ENCODE data around the gene PCDHA4.
"Not testable (repeated sequence)": the region's sequence is repeated elsewhere in the genome, so short reads cannot be mapped to it uniquely, and the experiment has no call there.

Gene PCDHA4

DNA sequence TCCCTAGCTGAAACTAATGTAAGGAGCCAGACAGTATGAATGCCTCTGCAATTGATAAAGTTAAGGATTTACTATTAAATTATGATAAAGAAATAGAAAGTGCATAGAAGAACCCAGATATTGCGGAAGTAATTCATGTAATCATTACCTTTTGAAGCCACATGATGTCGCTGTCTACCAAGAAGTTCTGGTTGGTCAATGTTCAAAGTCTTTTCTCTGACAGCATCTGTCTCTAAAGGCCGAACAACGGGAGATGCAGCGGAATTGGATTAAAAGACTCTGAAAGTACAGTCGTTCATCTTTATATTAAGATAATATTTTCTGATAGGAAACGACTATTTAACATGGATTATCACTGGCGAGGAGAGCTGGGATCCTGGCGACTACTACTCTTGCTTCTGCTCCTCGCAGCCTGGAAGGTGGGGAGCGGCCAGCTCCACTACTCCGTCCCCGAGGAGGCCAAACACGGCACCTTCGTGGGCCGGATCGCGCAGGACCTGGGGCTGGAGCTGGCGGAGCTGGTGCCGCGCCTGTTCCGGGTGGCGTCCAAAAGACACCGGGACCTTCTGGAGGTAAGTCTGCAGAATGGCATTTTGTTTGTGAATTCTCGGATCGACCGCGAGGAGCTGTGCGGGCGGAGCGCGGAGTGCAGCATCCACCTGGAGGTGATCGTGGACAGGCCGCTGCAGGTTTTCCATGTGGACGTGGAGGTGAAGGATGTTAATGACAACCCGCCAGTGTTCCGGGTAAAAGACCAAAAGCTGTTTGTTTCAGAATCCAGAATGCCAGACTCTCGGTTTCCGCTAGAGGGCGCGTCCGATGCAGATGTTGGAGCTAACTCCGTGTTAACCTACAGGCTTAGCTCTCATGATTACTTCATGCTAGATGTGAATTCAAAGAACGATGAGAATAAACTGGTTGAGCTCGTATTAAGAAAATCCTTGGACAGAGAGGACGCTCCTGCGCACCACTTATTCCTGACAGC, 34.4 kb downstream of the PCDHA4 start, which contains the start of gene PCDHA8:
TSS of gene PCDHA8 (plus strand) at position 210 of the 985 bp plus-strand sequence. CDS start at position 345, 135 bp downstream.
- Histone ChIP-seq H3K9me3 (ENCODE audit: control insufficient read depth in 2 of 2, low read length in 2 of 2) (peaks cover 0 to 16% of the 10 kb centered on the region in 2 donors), H3K4me1 (ENCODE audit: control insufficient read depth, insufficient read depth, low read length) (no peaks in the 10 kb centered on the region), H3K27me3 (ENCODE audit: control insufficient read depth in 1 of 2, insufficient read depth in 2 of 2, low read length in 2 of 2) (peaks cover 0 to 2% of the 10 kb centered on the region in 2 donors), H3K27ac (ENCODE audit: low read length) (no peak within 1 kb of the TSS), H3K9ac (ENCODE audit: low read length in 2 of 2) (no peak within 1 kb of the TSS), H3K4me3 (ENCODE audit: low read length in 2 of 2) (no peak within 1 kb of the TSS), H3K36me3 (ENCODE audit: control insufficient read depth in 2 of 2, insufficient read depth in 2 of 2, low read length in 2 of 2) (no peaks in the 10 kb centered on the region)

DNA sequence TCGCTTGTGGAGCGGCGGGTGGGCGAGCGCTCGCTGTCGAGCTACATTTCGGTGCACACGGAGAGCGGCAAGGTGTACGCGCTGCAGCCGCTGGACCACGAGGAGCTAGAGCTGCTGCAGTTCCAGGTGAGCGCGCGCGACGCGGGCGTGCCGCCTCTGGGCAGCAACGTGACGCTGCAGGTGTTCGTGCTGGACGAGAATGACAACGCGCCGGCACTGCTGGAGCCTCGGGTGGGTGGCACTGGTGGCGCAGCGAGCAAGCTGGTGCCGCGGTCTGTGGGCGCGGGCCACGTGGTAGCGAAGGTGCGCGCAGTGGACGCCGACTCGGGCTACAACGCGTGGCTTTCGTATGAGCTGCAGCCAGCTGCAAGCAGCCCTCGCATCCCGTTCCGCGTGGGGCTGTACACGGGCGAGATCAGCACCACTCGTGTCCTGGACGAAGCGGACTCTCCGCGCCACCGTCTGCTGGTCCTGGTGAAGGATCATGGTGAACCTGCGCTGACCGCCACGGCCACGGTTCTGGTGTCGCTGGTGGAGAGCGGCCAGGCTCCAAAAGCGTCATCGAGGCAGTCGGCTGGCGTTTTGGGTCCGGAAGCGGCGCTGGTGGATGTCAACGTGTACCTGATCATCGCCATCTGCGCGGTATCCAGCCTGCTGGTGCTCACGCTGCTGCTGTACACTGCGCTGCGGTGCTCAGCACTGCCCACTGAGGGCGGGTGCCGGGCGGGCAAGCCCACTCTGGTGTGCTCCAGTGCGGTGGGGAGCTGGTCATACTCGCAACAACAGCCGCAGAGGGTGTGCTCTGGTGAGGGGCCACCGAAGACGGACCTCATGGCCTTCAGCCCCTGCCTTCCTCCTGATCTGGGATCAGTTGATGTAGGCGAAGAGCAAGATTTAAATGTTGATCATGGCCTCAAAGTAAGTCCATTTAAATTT, 36.2 kb downstream of the PCDHA4 start:
- Histone ChIP-seq H3K27me3 (ENCODE audit: control insufficient read depth in 1 of 2, insufficient read depth in 2 of 2, low read length in 2 of 2) (peaks cover 0 to 7% of the 10 kb centered on the region in 2 donors), H3K27ac (ENCODE audit: low read length) (no peak overlapping the region), H3K4me3 (ENCODE audit: low read length in 2 of 2) (no peak overlapping the region), H3K9ac (ENCODE audit: low read length in 2 of 2) (no peak overlapping the region), H3K36me3 (ENCODE audit: control insufficient read depth in 2 of 2, insufficient read depth in 2 of 2, low read length in 2 of 2) (no peaks in the 10 kb centered on the region), H3K9me3 (ENCODE audit: control insufficient read depth in 2 of 2, low read length in 2 of 2) (peaks cover 0 to 14% of the 10 kb centered on the region in 2 donors), H3K4me1 (ENCODE audit: control insufficient read depth, insufficient read depth, low read length) (no peaks in the 10 kb centered on the region)

DNA sequence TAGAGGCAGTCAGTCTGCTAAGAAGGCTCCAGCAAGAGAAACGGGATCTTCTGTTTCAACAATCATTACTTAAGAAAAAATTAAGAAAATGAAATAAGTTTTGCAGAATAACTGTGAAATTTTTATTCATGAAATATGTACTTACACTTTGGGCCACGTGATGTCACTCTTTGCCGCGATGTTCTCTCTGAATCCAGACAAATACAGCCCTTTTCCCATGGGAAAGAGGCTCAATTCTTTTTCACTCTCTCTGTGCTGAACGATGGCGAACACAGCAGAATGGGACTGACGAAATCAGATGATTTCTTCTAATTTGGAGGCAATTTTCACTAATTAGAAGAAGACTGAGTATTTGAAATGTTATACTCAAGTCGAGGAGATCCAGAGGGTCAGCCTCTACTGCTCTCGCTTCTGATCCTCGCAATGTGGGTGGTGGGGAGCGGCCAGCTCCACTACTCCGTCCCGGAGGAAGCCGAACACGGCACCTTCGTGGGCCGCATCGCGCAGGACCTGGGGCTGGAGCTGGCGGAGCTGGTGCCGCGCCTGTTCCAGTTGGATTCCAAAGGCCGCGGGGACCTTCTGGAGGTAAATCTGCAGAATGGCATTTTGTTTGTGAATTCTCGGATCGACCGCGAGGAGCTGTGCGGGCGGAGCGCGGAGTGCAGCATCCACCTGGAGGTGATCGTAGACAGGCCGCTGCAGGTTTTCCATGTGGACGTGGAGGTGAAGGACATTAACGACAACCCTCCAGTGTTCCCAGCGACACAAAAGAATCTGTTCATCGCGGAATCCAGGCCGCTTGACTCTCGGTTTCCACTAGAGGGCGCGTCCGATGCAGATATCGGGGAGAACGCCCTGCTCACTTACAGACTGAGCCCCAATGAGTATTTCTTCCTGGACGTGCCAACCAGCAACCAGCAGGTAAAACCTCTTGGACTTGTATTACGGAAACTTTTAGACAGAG, 41.6 kb downstream of the PCDHA4 start, which contains the start of gene PCDHA9:
TSS of gene PCDHA9 (plus strand) at position 244 of the 964 bp plus-strand sequence. CDS start at position 358, 114 bp downstream.
- not testable (repeated sequence) for H3K27ac ChIP-seq (ENCODE audit: low read length); H3K4me1 ChIP-seq (ENCODE audit: control insufficient read depth, insufficient read depth, low read length); H3K36me3 ChIP-seq (ENCODE audit: control insufficient read depth in 2 of 2, insufficient read depth in 2 of 2, low read length in 2 of 2); H3K4me3 ChIP-seq (ENCODE audit: low read length in 2 of 2); H3K9ac ChIP-seq (ENCODE audit: low read length in 2 of 2)
- peaks cover 0 to 25% of the 10 kb centered on the region in 2 donors for H3K27me3 ChIP-seq (ENCODE audit: control insufficient read depth in 1 of 2, insufficient read depth in 2 of 2, low read length in 2 of 2)
- H3K9me3 ChIP-seq (ENCODE audit: control insufficient read depth in 2 of 2, low read length in 2 of 2), result peaks cover 0 to 11% of the 10 kb centered on the region in 2 donors

DNA sequence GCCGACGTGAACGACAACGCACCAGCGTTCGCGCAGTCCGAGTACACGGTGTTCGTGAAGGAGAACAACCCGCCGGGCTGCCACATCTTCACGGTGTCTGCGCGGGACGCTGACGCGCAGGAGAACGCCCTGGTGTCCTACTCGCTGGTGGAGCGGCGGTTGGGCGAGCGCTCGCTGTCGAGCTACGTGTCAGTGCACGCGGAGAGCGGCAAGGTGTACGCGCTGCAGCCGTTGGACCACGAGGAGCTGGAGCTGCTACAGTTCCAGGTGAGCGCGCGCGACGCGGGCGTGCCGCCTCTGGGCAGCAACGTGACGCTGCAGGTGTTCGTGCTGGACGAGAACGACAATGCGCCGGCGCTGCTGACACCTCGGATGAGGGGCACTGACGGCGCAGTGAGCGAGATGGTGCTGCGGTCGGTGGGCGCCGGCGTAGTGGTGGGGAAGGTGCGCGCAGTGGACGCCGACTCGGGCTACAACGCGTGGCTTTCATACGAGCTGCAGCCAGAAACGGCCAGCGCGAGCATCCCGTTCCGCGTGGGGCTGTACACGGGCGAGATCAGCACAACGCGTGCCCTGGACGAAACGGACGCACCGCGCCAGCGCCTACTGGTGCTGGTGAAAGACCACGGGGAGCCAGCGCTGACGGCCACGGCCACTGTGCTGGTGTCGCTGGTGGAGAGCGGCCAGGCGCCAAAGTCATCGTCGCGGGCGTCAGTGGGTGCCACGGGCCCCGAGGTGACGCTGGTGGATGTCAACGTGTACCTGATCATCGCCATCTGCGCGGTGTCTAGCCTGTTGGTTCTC, 43.2 kb downstream of the PCDHA4 start:
- peaks cover 0 to 25% of the 10 kb centered on the region in 2 donors for H3K27me3 ChIP-seq (ENCODE audit: control insufficient read depth in 1 of 2, insufficient read depth in 2 of 2, low read length in 2 of 2)
- H3K36me3 ChIP-seq (ENCODE audit: control insufficient read depth in 2 of 2, insufficient read depth in 2 of 2, low read length in 2 of 2); H3K4me3 ChIP-seq (ENCODE audit: low read length in 2 of 2); H3K27ac ChIP-seq (ENCODE audit: low read length); H3K4me1 ChIP-seq (ENCODE audit: control insufficient read depth, insufficient read depth, low read length); H3K9ac ChIP-seq (ENCODE audit: low read length in 2 of 2): not testable (repeated sequence)
- H3K9me3 ChIP-seq (ENCODE audit: control insufficient read depth in 2 of 2, low read length in 2 of 2), result peaks cover 0 to 10% of the 10 kb centered on the region in 2 donors

DNA sequence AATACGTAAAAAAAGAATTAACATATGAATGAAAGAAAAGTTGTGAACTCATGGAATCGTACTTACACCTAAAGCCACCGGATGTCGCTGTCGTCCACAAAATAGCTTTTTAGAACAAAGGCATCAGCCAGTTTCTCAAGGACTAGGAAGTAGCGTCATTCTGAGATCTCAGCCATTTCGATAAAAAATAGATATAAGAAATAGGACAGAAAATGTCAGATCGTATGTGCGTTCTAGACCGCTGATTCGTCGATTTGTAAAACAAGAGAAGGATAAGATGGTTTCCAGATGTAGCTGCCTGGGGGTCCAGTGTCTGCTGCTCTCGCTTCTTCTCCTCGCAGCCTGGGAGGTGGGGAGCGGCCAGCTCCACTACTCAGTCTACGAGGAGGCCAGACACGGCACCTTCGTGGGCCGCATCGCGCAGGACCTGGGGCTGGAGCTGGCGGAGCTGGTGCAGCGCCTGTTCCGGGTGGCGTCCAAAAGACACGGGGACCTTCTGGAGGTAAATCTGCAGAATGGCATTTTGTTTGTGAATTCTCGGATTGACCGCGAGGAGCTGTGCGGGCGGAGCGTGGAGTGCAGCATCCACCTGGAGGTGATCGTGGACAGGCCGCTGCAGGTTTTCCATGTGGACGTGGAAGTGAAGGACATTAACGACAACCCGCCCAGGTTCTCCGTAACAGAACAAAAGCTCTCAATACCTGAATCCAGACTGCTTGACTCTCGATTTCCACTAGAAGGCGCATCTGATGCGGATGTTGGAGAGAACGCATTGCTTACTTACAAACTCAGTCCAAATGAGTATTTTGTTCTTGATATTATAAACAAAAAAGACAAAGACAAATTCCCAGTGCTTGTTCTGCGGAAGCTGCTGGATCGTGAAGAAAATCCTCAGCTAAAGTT, 49.2 kb downstream of the PCDHA4 start, which contains the start of gene PCDHA10:
TSS of gene PCDHA10 (plus strand) at position 126 of the 903 bp plus-strand sequence. CDS start at position 278, 152 bp downstream.
- H3K9ac ChIP-seq (ENCODE audit: low read length in 2 of 2), result no peak within 1 kb of the TSS
- H3K4me1 ChIP-seq (ENCODE audit: control insufficient read depth, insufficient read depth, low read length), result no peaks in the 10 kb centered on the region
- peaks cover 2 to 15% of the 10 kb centered on the region in 2 donors for H3K27me3 ChIP-seq (ENCODE audit: control insufficient read depth in 1 of 2, insufficient read depth in 2 of 2, low read length in 2 of 2)
- no peak within 1 kb of the TSS for H3K4me3 ChIP-seq (ENCODE audit: low read length in 2 of 2)
- H3K9me3 ChIP-seq (ENCODE audit: control insufficient read depth in 2 of 2, low read length in 2 of 2), result peaks cover 2 to 22% of the 10 kb centered on the region in 2 donors
- no peak within 1 kb of the TSS for H3K27ac ChIP-seq (ENCODE audit: low read length)
- no peaks in the 10 kb centered on the region for H3K36me3 ChIP-seq (ENCODE audit: control insufficient read depth in 2 of 2, insufficient read depth in 2 of 2, low read length in 2 of 2)

DNA sequence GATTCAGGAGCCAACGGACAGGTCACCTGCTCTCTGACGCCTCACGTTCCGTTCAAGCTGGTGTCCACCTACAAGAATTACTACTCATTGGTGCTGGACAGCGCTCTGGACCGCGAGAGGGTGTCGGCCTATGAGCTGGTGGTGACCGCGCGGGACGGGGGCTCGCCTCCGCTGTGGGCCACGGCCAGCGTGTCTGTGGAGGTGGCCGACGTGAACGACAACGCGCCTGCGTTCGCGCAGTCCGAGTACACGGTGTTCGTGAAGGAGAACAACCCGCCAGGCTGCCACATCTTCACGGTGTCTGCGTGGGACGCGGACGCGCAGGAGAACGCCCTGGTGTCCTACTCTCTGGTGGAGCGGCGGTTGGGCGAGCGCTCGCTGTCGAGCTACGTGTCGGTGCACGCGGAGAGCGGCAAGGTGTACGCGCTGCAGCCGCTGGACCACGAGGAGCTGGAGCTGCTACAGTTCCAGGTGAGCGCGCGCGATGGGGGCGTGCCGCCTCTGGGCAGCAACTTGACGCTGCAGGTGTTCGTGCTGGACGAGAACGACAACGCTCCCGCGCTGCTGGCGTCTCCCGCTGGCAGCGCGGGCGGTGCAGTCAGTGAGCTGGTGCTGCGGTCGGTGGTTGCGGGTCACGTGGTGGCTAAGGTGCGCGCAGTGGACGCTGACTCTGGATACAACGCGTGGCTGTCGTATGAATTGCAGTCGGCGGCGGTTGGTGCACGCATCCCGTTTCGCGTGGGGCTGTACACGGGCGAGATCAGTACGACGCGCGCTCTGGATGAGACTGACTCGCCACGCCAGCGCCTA, 50.5 kb downstream of the PCDHA4 start:
- Histone ChIP-seq H3K4me3 (ENCODE audit: low read length in 2 of 2) (no peak overlapping the region), H3K9me3 (ENCODE audit: control insufficient read depth in 2 of 2, low read length in 2 of 2) (peaks cover 11 to 36% of the 10 kb centered on the region in 2 donors), H3K27me3 (ENCODE audit: control insufficient read depth in 1 of 2, insufficient read depth in 2 of 2, low read length in 2 of 2) (peaks cover 7 to 15% of the 10 kb centered on the region in 2 donors), H3K36me3 (ENCODE audit: control insufficient read depth in 2 of 2, insufficient read depth in 2 of 2, low read length in 2 of 2) (no peaks in the 10 kb centered on the region), H3K4me1 (ENCODE audit: control insufficient read depth, insufficient read depth, low read length) (no peaks in the 10 kb centered on the region), H3K27ac (ENCODE audit: low read length) (no peak overlapping the region), H3K9ac (ENCODE audit: low read length in 2 of 2) (no peak overlapping the region)

DNA sequence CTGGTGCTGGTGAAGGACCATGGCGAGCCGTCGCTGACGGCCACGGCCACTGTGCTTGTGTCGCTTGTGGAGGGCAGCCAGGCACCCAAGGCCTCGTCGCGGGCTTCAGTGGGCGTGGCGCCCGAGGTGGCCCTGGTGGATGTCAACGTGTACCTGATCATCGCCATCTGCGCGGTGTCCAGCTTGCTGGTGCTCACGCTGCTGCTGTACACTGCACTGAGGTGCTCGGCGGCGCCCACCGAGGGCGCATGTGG, 51.0 kb downstream of the PCDHA4 start:
- Histone ChIP-seq H3K4me1 (ENCODE audit: control insufficient read depth, insufficient read depth, low read length) (no peaks in the 10 kb centered on the region), H3K36me3 (ENCODE audit: control insufficient read depth in 2 of 2, insufficient read depth in 2 of 2, low read length in 2 of 2) (no peaks in the 10 kb centered on the region), H3K9ac (ENCODE audit: low read length in 2 of 2) (no peak overlapping the region), H3K4me3 (ENCODE audit: low read length in 2 of 2) (no peak overlapping the region), H3K27me3 (ENCODE audit: control insufficient read depth in 1 of 2, insufficient read depth in 2 of 2, low read length in 2 of 2) (peaks cover 7 to 16% of the 10 kb centered on the region in 2 donors), H3K9me3 (ENCODE audit: control insufficient read depth in 2 of 2, low read length in 2 of 2) (peaks cover 11 to 41% of the 10 kb centered on the region in 2 donors), H3K27ac (ENCODE audit: low read length) (no peak overlapping the region)

DNA sequence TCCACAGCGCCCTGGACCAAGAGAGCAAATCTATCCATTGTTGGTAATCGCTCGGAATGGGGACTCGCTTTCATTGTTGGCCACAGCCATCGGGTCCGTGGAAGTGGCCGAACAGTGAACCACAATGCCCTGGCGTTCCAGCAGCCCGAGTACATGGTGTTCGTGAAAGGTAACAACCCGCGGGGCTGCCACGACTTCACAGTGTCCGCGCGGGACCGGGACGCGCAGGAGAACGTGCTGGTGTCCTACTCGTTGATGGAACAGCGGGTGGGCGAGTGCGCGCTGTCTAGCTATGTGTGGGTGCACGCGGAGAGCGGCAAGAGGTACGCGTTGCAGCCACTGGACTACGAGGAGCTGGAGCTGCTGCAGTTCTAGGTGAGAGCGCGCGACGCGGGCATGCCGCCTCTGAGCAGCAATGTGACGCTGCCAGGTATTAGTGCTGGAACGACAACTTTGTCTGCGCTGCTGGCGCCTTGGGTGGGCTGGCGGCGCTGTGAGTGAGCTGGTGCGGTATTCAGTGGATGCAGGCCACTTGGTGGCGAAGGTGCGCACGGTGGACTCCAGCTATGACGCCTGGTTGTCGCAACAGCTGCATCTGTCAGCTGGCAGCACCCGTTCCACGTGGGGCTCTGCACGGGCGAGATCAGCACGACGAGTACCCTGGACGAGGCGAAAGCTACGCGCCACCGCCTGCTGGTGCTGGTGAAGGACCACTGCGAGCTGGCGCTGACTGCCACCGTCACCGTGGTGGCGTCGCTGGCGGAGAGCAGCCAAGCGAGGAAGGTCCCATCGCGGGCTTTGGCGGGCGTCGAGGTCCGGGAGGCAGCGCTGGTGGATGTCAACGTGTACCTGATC, 55.8 kb downstream of the PCDHA4 start:
- Histone ChIP-seq H3K36me3 (ENCODE audit: control insufficient read depth in 2 of 2, insufficient read depth in 2 of 2, low read length in 2 of 2) (no peaks in the 10 kb centered on the region), H3K9me3 (ENCODE audit: control insufficient read depth in 2 of 2, low read length in 2 of 2) (peaks cover 9 to 30% of the 10 kb centered on the region in 2 donors), H3K4me1 (ENCODE audit: control insufficient read depth, insufficient read depth, low read length) (no peaks in the 10 kb centered on the region), H3K4me3 (ENCODE audit: low read length in 2 of 2) (no peak overlapping the region), H3K9ac (ENCODE audit: low read length in 2 of 2) (no peak overlapping the region), H3K27ac (ENCODE audit: low read length) (no peak overlapping the region), H3K27me3 (ENCODE audit: control insufficient read depth in 1 of 2, insufficient read depth in 2 of 2, low read length in 2 of 2) (peaks cover 5 to 6% of the 10 kb centered on the region in 2 donors)
